Smooth muscle cell of the brain vasculature (primary cell): ENCODE results near the gene POLD4.
"Not testable (repeated sequence)": the region's sequence is repeated elsewhere in the genome, so short reads cannot be mapped to it uniquely, and the experiment has no call there.

Experiments
- DNase-seq: peaks from one replicate; pipeline ENCODE4 v3.0.0-alpha.2; 2012; ENCODE audit warnings: low read depth, low spot score

POLD4 gene

DNA sequence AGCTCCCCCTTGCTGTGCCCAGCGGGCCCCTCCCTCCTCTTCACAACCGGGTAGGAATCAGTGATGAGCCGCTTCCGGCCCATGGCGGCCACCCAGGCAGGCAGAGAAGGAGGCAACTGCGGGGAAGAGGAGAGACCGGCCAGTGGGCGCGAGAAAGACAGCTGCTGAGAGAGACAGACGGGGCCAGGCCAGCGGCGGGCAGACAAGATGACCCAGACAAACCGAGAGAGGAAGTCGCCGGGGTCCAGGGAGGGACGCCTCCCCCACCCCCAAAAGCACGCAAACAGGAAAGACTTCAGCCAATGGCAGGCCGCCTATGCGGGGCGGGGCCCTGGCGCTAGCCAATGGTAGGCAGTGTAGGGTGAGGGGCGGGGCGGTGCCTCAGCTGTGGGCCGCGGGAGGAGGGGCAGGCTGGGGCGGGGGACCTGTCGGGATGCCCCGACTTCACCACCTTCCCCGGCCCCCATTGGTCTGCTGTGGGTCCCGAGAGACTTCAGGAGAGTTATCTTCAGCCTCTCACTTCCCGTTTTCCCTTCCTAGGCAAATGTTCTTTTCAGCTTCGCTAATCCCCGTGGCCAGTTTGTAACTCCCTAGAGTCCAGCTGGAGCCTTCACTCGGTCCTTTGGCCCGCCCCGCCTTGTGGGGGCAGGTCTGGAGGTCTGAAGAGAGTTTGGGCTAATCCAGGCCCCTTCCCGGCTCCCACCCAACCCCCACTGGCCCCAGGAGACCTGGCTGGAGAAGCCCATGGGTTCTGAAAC is at the start of gene POLD4:
POLD4 (minus strand) TSS at position 230 of the 758 bp plus-strand sequence; CDS start at position 83, 147 bp downstream.
- DNase-seq = peak; percentile 84

GRCh38 chr11:67403085-67403484 is 49.7 kb upstream of the POLD4 start:
- DNase-seq = not testable (repeated sequence)

DNA sequence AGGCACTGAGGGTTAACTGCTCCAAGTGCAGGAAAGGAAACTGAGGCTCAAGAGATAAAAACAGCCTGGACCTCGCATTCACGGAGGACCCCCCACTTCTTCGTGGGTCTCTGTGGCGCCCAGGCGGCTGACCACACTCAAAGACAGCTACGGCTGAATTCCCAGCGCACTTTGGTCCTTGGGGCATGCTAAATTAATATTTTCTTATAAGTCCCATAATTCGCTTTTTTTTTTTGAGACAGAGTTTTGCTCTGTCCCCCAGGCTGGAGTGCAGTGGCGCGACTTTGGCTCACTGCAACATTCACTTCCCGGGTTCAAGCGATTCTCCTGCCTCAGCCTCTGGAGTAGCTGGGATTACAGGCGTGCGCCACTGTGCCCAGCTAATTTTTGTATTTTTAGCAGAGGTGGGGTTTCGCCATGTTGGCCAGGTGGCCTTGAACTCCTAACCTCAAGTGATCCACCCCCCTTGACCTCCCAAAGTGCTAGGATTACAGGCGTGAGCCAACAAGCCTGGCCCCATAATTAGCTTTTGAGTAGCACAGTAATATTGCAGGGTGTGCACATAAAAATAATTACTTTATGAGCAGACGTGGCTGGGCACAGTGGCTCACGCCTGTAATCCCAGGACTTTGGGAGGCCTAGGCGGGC is 49.0 kb upstream of the POLD4 start:
- not testable (repeated sequence) for DNase-seq

GRCh38 chr11:67401495-67402191 is 48.3 kb upstream of the POLD4 start, which contains the start of gene PPP1CA:
Gene PPP1CA, minus strand, starts transcription at chr11:67401858. Its CDS starts 76 bp downstream, at chr11:67401782.
- peak; percentile 69 for DNase-seq

- DNase-seq = no peak
Measured at GRCh38 chr11:67400942-67401494, 47.7 kb upstream of the POLD4 start.

DNA sequence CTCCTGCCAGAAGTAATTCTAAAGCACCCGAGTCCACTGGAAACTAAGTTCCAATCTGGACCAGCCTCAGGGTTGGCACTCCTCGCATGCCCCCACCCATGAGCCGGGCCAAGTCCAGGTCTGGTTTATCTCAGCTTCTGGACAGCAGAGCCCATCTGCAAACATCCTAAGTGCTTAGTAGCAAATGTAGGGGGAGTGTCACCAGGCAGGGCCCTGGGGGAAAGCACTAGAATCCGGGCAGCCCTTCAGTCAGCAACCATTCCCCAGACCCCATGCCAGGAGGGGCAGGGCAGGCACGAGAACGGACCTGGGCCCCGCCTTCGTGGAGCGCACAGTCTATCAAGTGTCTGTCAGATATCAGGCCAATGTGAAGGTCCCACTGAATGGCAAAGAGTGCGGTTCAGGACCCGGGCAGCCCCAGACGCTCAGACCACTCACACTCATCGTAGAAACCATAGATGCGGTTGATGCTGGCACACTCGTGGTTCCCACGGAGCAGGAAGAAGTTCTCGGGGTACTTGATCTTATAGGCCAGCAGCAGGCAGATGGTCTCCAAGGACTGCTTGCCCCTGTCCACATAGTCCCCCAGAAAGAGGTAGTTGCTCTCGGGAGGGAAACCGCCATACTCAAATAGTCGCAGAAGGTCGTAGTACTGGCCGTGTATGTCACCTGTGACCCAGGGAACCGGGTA is 47.0 kb upstream of the POLD4 start:
- DNase-seq = no peak

GRCh38 chr11:67398661-67399563 is 45.6 kb upstream of the POLD4 start:
- DNase-seq = no peak

DNA sequence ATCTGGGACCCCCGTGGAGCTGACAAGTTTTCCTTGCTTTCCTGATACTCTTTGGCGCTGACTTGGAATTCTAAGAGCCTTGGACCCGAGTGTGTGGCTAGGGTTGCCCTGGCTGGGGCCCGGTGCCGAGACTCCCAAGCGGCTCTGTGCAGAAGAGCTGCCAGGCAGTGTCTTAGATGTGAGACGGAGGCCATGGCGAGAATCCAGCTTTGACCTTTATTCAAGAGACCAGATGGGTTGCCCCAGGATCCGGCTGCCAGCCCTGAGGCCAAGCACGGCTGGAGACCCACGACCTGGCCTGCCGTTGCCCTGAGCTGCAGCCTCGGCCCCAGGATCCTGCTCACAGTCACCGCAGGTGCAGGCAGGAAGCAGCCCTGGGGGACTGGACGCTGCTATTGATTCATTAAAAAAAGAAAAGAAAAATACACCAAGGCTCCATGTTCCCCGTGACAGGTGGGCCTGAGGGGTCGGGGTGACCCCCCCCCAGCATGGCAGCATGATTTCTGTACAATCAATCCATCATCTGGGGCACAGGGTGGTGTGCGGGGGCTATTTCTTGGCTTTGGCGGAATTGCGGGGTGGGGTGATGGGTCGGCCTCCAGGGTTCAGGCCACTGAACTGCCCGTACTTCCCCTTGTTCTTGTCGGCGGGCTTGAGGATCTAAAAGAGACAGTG is 44.8 kb upstream of the POLD4 start:
- no peak for DNase-seq

- no peak for DNase-seq
Measured at GRCh38 chr11:67397536-67397935, 44.2 kb upstream of the POLD4 start.

GRCh38 chr11:67396587-67397389 is 43.4 kb upstream of the POLD4 start:
- no peak for DNase-seq

DNA sequence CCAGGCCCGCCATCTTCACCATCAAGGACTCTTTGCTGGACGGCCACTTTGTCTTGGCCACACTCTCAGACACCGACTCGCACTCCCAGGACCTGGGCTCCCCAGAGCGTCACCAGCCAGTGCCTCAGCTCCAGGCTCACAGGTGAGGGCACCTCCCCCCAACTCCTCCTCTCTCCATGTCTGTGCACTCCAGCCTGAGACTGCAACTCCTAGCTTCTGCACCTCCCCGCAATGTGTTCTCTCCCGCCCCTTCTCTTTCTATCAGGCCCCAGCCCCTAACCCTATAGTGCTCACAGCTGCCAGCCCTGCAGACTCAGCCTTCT is 42.9 kb upstream of the POLD4 start:
- no peak for DNase-seq

DNA sequence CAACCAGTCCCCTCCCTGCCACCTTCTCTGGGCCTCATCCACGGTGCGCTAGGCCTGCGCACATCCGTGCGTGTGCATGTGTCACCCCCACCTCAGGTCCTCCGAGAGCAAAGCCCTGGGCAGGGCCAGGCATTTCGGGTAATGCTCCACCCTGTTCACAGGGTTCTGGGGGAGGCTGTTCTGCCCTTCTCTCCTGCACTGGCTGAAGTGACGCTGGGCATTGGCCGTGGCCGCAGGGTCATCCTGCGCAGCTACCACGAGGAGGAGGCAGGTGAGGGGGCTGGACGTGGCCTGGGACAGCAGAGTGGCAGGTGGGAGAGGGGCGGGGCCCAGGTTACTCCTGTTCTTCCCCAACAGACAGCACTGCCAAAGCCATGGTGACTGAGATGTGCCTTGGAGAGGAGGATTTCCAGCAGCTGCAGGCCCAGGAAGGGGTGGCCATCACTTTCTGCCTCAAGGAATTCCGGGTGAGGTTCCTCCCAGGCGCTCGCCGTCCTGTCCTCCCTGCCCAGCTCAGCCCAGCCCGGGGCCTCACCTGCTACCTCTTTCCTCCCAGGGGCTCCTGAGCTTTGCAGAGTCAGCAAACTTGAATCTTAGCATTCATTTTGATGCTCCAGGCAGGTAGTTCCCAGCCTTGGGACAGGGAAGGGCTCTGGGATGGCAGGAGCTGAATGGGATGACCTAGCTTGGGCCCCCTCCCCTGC is 42.4 kb upstream of the POLD4 start:
- no peak for DNase-seq

DNA sequence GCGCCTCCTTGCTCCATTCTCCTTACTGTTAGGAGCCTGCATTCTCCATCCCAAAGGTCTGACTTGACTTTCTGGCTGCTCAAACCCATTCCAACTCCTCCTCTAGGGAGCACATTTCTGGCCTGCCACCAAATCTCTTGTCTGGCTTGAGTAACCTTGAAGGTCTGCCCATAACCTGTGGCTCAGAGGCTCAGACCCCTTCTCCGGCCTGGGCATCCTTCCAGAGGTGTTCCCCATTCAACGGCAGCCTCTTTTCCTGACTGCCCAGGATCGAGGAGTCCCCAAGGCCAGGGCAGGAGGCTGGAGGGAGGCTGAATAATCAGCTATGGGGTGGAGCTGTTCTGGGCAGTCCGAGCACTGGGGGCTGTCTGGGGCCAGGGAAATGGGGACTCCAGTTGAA is 40.6 kb upstream of the POLD4 start:
- no peak for DNase-seq

- no peak for DNase-seq
Measured at GRCh38 chr11:67393437-67393836, 40.1 kb upstream of the POLD4 start.

- DNase-seq = no peak
Measured at GRCh38 chr11:67392183-67392715, 38.9 kb upstream of the POLD4 start.

GRCh38 chr11:67391304-67392182 is 38.2 kb upstream of the POLD4 start, which contains the start of gene RAD9A:
Gene RAD9A, plus strand, starts transcription at chr11:67391986. Its CDS starts 59 bp downstream, at chr11:67392045.
- peak; percentile 80 for DNase-seq

DNA sequence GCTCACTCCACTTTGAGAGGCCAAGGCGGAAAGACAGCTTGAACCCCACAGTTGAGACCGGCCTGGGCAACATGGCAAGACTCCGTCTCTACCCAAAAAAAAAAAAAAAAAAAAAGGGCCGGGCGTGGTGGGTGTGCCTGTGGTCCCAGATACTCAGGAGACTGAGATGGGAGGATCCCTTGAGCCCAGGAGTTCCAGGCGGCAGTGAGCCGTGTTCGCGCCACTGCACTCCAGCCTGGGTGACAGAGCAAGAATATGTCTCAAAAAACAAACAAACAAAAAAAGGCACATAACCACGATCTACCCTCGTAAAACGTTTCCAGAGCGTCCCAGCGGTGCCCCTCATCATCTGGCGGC is 37.6 kb upstream of the POLD4 start:
- DNase-seq = no peak
